Inflammatory macrophage treated with lipopolysaccharide for 4 hours (primary cell): ENCODE measurements around the gene FNBP1.
A peak's percentile ranks its signal among the peaks of the same experiment; 100 is the strongest.
"Not testable (repeated sequence)": the region's sequence is repeated elsewhere in the genome, so short reads cannot be mapped to it uniquely, and the experiment has no call there.

ENCODE experiments used
- DNase-seq: peaks from one replicate; pipeline ENCODE4 v3.0.0-alpha.2; 2020

Gene FNBP1

DNA sequence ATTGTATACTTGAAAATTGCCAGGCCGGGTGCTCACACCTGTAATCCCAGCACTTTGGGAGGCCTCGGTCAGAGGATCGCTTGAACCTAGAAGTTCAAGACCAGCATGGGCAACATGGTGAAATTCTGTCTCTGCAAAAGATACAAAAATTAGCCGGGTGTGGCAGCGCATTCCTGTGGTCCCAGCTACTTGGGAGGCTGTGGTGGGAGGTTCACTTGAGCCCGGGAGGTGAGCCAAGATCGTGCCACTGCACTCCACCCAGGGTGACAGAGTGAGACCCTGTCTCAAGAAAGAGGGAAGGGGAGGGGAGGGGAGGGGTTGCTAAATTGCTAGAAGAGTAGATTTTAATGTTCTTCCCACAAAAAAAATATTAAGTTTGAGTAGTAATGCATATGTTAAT is 53.2 kb downstream of the FNBP1 start:
- DNase-seq: no peak

DNA sequence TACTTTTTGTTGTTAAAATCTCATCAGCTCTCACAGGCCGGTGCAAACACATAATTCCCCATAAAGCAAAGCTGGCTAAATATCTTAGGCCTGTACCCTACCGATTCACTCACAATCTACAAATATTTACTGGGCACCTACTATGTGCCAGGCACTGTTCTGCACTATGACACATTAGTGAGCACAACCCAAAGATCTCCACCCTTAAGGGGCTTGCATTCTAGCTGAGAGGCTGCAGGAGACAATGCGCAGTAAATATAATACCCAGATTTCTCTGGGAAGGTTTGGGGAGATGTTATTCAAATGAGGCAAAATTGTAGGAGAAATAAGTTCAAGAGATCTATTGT is 53.7 kb downstream of the FNBP1 start:
- DNase-seq: no peak

DNA sequence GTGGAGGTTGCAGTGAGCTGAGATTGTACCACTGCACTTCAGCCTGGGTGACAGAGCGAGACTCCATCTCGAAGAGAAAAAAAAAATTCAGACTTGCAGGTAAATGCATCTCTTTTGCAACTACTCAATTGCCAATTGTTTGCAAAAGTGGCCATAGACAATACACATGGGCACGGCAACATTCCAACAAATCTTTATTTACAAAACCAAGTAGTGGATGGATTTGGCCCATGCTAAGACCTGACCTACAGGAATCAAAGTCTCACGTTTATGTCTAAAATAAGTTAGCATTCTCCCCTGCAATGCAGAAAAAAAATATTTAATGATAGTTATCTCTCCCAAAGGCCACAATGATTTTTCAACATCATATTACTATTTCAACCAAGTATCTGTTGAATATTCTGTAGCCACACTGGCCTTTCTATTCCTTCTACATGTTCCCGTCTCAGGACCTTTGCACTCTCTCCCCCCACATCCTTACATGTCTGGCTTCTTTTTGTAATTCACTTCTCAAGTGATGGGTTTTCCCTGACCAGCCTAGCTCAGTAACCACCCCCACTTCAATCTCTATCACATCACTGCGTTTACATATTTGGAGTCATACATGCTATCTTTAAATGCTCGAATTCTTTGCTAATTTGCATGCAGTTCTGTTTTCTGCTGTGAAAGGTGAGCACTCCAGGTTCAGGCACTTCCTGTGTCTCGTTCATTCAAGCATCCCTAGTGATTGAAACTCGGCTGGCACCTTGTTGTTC is 54.2 kb downstream of the FNBP1 start:
- no peak for DNase-seq

DNA sequence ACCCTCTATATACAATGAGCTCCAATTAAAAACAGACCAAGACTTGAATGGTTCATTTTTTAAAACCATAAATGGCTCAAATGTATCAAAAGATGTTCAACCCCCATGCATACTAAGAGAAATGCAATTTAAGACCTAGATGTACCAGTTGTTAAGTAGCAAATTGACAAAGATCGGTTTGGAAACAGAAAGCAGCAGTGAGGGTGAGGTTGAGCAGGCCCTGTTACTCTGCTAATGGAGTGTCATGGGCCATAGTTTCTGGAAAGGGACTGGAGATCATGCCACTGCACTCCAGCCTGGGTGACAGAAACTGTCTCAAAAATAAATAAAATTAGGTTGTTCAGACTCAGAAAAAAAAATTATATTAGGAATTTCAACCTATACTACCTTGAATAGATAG is 55.0 kb downstream of the FNBP1 start:
- no peak for DNase-seq

DNA sequence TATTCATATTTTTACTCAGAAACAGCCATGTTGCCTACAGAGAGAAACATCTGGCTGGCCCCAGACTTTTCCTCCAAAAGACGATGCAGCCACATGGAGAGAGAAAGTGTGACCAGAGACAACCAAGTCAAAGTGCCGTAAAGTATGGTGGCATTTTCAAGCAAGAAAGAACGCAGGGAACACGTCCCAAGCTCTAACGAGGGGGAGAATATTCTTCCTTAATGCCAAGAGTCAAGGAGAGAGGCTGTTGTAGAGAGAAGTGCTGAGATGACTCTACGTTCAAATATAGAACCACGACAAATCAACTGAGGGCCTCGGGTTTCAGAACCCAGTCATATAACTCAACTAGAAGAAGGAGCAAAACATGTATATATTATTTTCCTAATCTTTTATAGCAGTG is 55.9 kb downstream of the FNBP1 start:
- DNase-seq: no peak

DNA sequence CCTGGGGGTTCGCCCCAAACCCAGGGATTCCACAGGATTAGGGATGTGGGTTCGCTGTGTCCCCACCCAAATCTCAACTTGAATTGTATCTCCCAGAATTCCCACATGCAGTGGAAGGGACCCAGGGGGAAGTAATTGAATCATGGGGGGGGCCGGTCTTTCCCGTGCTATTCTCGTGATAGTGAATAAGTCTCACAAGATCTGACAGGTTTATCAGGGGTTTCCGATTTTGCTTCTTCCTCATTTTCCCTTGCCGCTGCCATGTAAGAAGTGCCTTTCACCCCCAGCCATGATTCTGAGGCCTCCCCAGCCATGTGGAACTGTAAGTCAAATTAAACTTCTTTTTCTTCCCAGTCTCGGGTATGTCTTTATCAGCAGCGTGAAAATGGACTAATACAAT is 58.4 kb downstream of the FNBP1 start:
- DNase-seq: peak; percentile 45

DNA sequence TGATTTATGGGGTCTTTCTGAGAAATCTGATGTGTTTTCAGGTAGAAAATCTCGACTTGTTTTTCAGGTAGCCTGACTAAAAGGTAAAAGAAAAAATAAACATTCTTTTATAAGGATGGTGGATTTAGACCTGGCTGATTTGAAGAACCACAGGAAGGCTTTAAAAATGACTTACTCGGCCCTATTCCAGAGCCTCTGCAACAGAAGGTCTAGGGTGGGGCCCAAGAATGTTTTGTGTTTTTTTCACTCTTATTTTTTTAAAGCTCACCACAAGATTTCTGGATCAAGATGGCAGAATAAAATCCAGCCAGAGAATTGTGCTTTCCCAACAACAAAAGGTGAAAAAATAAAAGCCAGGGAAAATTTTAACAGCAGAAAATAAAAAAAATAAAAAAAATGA is 59.1 kb downstream of the FNBP1 start:
- DNase-seq: no peak

DNA sequence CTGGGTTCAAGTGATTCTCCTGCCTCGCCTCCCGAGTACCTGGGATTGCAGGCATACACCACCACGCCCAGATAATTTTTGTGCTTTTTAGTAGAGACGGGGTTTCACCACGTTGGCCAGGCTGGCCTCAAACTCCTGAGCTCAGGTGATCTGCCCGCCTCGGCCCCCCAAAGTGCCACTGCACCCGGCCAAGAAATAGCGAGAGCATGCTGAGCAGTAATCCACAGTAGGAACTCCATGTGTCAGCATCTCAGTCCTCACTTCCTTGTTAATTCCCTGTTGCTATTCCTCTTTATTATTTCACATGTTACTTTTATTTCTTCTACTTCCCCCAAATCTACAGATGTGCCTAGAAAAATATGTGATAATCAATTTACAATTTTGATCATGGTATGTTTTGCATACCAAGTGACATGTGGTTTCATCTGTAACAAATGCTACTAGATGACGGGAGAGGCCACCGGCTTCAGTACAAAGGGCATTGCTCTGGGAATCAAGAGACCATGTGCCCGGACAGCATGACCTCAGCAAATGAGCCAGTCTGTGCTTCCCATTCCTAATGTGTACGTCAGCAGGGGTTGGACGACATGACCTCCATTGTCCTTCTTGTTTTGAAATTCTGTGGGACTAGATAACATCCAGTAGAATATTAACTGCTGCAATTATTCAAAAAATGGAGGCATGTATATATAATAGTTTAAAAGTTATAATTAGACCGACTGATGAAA is 61.6 kb downstream of the FNBP1 start:
- DNase-seq: peak; percentile 88

DNA sequence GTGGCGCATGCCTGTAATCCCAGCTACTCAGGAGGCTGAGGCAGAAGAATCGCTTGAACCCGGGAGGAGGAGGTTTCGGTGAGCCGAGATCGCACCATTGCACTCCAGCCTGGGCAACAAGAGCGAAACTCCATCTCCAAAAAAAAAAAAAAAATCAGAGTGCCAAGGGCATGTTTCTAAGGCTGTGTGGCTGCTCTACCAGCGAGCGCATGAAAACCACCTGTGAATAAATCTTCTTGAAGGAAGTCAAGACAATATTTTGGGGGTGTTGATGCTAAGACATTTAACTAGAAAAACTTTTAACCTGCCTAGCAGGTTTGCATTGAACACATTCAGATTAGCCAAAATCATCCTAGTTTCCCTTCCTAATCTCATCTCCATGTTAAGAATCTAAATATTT is 62.8 kb downstream of the FNBP1 start:
- DNase-seq: not testable (repeated sequence)

DNA sequence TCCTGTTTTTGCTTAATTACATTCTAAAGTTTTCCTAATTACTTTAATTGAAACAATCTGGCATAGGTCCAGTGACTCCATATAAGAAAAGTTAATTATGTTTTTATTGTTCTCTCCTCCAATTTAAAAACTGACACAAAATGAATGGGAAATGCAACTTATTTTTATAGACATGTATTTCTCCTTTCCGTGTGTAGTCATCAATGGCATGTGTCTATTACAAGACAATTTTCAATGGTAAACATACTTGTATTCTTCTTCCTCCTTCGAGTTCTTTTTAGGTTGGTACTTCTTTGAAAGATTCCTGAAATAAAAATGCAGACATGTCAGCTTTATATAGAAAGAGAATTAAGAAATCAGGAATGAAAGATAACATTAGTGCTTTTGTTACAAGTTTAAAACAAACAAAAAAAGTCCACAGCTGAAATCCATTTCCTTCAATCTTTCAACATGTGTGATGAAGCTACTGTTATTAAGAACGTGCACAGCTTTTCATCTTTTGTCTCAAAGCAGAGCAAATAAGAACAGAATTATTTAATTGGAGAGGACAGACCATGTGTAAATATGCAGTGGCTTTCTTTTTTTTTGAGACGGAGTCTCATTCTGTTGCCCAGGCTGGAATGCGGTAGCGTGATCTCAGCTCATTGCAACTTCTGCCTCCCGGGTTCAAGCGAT is 63.8 kb downstream of the FNBP1 start:
- DNase-seq: peak; percentile 51

DNA sequence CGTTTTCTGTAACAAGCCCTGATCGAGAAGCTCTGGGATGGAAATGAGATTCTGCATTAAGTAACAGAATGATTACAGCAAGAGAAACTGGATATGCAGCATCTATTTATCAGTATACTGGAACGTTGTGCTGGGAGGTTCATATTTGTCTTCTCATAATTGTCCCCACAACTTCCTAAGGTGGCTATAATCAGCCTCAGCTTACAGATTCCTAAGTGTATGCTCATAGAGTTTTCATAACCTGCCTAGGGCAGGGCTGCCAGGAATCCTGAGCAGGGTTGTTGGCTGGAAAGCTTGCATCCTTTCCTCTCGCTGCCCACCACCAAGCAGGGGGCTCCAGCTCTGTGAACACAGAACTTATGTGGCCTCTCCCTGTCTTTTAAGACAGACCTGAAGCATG is 70.2 kb downstream of the FNBP1 start:
- no peak for DNase-seq

DNA sequence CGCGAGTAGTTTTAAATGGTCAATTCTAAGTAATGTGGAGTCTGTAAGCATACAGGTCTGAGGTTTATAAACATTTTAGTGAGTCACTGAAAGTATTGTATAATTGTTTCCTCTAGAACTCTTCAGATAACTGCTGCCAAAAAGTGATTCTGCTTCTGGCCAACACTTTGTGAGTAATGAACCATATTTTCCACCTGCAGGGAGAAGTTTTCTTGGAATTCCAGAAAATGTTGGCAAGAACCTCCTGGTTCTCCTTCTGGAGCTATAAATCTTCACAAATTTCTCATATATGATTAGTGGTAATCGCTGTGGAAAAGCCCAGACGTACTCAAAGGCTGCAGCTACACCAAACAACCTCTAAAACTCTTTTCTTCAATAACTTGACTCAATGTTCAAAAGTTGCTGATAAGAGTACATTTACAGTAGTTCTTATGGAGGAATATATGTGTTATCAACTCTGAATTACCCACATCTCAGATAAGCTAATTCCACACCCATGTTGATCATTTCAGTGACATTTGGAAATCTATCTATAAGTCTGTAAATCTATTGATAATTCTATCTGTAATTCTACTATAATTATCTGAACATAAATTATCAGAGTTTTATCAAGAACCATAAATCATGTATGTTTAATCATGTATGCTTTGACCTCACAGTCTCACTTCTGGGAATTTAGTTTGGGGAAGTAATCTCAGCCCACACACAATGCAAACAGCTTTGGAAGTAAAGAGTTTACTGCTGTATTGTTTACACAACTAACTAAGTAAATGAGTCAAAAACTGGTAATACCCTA is 74.1 kb downstream of the FNBP1 start:
- DNase-seq: peak; percentile 89

DNA sequence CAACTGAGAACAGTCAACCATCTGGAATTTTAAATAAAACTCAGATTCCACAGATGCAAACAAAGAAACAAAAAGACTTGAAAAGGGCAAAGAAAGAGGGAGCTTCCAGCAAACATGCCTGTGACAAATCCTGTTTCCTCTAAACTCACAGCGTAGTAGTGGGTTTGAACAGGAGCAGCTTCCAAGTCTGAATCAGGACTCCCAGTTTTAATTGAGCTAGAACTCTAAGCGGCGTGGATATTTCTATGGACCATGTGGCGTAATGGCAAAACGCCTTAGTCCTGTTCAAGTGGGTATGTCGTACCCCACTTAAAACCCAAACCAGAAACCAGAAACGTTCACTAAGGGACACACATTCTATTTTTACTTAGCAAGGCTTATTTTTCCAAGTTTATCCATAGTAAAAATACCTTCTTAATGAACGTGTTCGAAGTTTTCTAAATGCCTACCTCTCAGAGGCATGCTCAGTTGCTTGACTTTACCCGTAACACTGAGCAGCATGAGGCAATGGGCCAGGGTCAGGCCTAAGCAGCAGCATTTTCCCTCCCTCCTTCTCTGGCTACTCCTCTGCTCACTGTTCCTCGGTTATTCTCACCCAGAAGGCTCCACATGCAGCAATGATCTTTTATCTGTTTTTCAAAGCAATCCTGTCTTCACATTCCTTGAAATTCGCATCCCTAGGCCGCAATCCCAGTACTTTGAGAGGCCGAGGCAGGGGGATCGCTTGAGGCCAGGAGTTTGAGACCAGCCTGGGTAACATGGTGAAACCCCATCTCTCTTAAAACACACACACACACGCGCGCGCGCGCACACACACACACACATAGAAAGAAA is 77.9 kb downstream of the FNBP1 start:
- DNase-seq: no peak

DNA sequence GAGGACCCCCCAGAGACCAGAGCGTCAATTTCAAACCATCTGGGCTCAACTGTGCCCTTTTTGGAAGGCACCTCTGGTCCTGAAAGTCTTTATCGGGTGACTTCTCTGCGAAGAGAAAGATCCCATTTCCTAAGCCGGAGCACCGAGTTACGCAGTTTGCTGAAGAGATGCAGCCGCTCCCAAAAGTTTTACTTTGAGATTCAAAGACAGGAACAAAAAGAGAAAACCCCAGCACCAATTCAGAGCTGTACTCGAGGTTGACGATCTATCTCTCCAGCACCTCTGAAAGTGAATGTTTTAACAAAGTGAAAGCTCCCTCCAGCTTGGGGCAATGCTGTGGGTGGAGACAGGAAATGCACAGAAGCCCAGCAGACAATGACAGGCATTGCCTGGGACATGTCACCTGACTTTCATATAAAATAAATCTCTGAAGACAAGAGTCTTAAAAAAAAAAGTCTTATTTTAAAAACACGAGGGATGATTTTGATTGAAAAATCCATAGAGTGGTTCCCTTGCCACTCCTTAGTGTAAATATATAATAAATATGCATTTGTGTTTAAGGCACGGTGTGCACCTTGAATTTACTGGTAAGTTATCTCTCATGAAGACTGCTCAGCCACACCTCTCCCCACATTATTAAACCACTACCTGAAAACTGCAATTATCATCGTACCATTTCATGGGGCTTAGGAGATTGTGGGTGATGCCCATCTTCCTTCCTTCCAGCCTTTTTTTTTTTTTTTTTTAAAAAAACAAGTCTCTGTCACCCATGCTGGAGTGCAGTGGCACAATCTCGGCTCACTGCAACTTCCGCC is 79.9 kb downstream of the FNBP1 start:
- peak; percentile 93 for DNase-seq

DNA sequence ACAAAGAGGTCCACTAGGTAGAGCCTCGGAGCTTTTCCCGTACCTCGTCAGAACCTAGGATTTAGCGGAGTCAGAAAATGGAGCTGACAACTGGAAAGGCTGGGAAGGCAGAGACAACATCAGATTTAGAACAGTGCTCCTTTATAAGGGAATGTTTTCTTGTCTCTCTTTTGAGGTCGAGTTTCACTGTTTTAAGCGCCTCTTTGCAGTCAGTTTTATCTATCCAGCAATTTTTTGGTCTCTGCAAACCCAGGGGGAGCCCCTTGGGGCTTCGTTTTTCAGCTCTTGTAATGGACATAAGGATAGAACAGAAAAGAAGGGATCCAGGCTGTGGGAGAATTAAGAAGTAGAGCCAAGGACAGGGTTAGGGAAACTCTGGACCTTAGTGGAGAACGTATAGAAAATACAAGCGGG is 80.5 kb downstream of the FNBP1 start:
- DNase-seq: no peak

DNA sequence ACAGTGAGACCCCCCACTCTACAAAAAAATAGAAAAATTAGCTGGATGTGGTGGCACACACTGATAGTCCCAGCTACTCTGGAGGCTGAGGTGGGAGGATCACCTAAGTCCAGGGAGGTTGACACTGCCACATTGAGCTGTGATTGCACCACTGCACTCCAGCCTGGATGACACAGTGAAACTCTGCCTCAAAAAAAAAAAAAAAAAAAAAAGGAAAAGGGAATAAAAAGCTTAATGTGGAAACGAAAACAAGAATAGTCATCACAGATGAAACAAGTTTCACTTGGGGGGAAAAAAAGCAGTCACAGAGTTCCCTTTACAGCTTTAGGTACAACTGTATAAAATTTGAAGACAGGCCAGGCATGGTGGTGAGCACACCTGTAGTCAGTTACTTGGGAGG is 84.2 kb downstream of the FNBP1 start:
- DNase-seq: peak; percentile 83

DNA sequence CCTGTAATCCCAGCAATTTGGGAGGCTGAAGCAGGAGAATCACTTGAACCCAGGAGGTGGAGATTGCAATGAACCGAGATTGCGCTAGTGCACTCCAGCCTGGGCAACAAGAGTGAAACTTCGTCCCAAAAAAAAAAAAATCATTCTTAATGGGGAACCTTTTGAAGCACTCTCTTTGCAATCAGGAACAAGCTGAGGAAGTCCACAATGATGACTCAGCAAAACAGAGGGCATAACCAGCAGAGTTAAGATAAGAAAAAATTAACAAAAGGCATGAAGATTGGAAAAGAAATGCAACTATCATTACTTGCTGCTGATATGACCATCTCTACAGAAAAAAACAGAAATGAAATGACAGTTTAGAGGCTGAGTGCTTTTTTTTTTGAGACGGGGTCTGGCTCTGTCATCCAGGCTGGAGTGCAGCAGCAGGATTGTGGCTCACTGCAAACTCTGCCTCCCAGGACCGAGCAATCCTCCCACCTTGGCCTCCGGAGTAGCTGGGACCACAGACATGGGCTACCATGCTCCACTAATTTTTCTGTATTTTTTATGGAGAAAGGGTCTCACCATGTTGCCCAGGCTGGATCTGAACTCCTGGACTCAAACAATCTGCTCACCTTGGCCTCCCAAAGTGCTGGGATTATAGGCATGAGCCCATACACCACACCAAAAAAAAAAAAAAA is 88.0 kb downstream of the FNBP1 start:
- DNase-seq: peak; percentile 91

DNA sequence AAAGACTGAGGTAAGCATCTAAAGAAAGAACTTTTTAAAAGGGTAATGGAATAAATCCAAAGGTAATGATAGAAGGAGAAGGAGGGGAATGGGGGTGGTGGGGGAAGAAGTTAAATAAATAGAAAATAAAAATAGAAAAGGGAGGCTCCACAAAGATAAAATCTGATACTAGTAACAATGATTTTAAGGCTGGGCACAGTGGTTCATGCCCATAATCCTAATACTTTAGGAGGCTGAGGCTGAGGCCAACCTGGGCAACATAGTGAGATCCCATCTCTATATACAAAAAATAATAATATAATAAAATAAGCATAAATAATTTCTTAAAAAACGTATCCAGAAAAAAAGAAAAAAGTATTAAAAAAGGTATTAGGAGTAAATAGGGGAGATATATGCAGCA is 89.3 kb downstream of the FNBP1 start:
- DNase-seq: no peak

DNA sequence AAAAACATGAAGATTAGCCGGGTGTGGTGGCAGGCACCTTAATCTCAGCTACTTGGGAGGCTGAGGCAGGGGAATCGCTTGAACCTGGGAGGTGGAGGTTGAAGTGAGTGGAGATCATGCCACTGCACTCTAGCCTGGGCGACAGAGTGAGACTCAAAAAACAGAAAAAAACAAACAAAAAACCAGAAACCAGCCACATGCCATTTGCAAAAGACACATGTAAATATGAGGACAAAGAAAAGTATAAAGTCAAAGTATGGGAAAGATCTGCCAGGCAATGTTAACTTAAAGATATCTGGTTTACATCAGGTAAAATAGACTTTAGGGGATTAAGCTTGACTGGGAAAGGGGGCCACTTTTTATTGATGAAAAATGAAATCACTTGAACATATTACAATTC is 90.7 kb downstream of the FNBP1 start:
- no peak for DNase-seq

DNA sequence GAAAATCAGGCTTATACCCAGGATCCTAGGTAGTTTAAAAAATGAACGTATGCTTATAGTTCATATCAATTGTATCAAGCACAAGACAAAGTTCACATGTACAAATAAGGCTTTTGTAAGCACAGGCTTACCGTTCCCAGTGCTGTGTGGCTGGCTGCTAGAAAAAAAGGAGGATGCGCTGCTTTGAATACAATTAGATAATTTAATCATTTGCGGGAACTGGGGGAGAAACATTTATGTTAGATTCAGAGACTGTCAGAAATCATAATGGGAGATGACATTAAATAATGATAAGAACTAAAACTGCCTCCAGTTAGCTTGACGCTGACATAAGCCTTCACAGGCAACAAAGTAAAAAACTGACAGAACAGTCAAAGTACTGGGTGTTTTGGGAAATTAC is 93.2 kb downstream of the FNBP1 start:
- no peak for DNase-seq

DNA sequence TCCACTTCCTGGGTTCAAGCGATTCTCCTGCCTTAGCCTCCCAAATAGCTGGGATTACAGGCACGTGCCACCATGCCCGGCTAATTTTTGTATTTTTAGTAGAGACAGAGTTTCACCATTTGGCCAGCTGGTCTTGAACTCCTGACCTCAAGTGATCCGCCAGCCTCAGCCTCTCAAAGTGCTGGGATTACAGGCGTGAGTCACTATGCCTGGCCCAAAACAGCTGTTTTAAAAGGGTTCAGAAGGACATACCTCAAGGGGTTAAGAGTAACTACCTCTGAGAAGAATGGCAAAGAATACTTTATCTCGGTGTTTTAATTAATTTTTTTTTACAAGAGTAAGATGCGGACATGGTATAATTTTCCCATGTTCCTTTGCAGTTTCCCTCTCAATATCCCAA is 94.4 kb downstream of the FNBP1 start:
- DNase-seq: not testable (repeated sequence)
